DND-41 (cell line): Measurements from ENCODE around the gene DEFB129.

Experiments used
- CTCF ChIP-seq: IDR thresholded peaks from 2 replicates; pipeline ENCODE4 v1.5.1; 2012; ENCODE audit warnings: borderline replicate concordance, low read length, moderate library complexity, mild to moderate bottlenecking; ENCODE audit not compliant: poor library complexity, severe bottlenecking; ENCODE audit errors: extremely low read depth
- EZH2 ChIP-seq: IDR thresholded peaks from 3 replicates; pipeline ENCODE4 v1.6.1; 2012; ENCODE audit warnings: borderline replicate concordance, low read depth, mild to moderate bottlenecking, moderate library complexity, low read length, inconsistent platforms; ENCODE audit not compliant: severe bottlenecking

GRCh38 chr20:277496-277781, 50.4 kb downstream of the DEFB129 start:
- no peak for TF ChIP-seq CTCF
- no peak for TF ChIP-seq EZH2
